DMS153 treated with DMSO at 0.1 percent for 48 hours (cell line): Measurements from ENCODE around the gene SRRM1.
A peak's percentile ranks its signal among the peaks of the same experiment; 100 is the strongest.
"Not testable (repeated sequence)": the region's sequence is repeated elsewhere in the genome, so short reads cannot be mapped to it uniquely, and the experiment has no call there.

Experiments used
- DNase-seq: peaks from one replicate; lab custom pipeline; 2025; ENCODE audit not compliant: unreplicated experiment; lab: John Stamatoyannopoulos, UW

Gene SRRM1

GRCh38 chr1:24692351-24692980 lies 49.4 kb downstream of the SRRM1 start:
- DNase-seq = no peak

GRCh38 chr1:24693827-24694379 lies 50.8 kb downstream of the SRRM1 start:
- DNase-seq = no peak

- peak; percentile 79 for DNase-seq
These were observed 51.3 kb downstream of the SRRM1 start for GRCh38 chr1:24694380-24694843.

GRCh38 chr1:24695202-24695974 lies 52.3 kb downstream of the SRRM1 start:
- DNase-seq = no peak

- DNase-seq = no peak
These were observed 53.1 kb downstream of the SRRM1 start for GRCh38 chr1:24696041-24696755.

- no peak for DNase-seq
These were observed 53.7 kb downstream of the SRRM1 start for GRCh38 chr1:24696756-24697330.

- DNase-seq = not testable (repeated sequence)
These were observed 54.4 kb downstream of the SRRM1 start for GRCh38 chr1:24697453-24698001.

- DNase-seq = not testable (repeated sequence)
These were observed 55.2 kb downstream of the SRRM1 start for GRCh38 chr1:24698326-24698725.

- DNase-seq = no peak
These were observed 56.5 kb downstream of the SRRM1 start for GRCh38 chr1:24699628-24700027.

- no peak for DNase-seq
These were observed 59.6 kb downstream of the SRRM1 start for GRCh38 chr1:24702511-24703293.

- DNase-seq = peak; percentile 66
These were observed 61.5 kb downstream of the SRRM1 start for GRCh38 chr1:24704411-24705259.

- peak; percentile 97 for DNase-seq
These were observed 62.4 kb downstream of the SRRM1 start for GRCh38 chr1:24705260-24706073.

- DNase-seq = not testable (repeated sequence)
These were observed 62.9 kb downstream of the SRRM1 start for GRCh38 chr1:24706074-24706389.

- no peak for DNase-seq
These were observed 64.6 kb downstream of the SRRM1 start for GRCh38 chr1:24707687-24708086.

GRCh38 chr1:24708938-24709337 lies 65.8 kb downstream of the SRRM1 start:
- DNase-seq = no peak

- DNase-seq = no peak
These were observed 66.8 kb downstream of the SRRM1 start for GRCh38 chr1:24709791-24710441.

- DNase-seq = no peak
These were observed 68.2 kb downstream of the SRRM1 start for GRCh38 chr1:24711329-24711728.

- DNase-seq = no peak
These were observed 70.1 kb downstream of the SRRM1 start for GRCh38 chr1:24713176-24713575.
